Upper lobe of left lung (tissue), 6 donors: ENCODE data around the gene GRK2. TPM values are rescaled to one million over a fixed set of nuclear protein-coding genes. Genes with fewer than 3 reads are reported as not detected.
A peak's percentile ranks its signal among the peaks of the same experiment; 100 is the strongest.

Source experiments
- ATAC-seq, 2 donors: fragments of 200-7000 bp; cut with Tn5 transposase; one replicate each; pipeline ENCODE4 v1.9.1; 2022; ENCODE audit warnings: mild to moderate bottlenecking in 2 of 2, moderate library complexity in 2 of 2; ENCODE audit not compliant: low FRiP score in 2 of 2
- DNase-seq, 2 donors: peaks; one replicate each; pipeline ENCODE4 v3.0.0-alpha.2; 2019 to 2020
- H3K27ac ChIP-seq, 4 donors: fragments of 200-600 bp; sonication (generic); one replicate each; pipeline ENCODE4 v1.5.1; 2016 to 2019
- H3K27me3 ChIP-seq, 4 donors: fragments of 200-600 bp; sonication (generic); one replicate each; pipeline ENCODE4 v1.5.1; 2017 to 2019
- H3K36me3 ChIP-seq, 4 donors: fragments of 200-600 bp; sonication (generic); one replicate each; pipeline ENCODE4 v1.5.1; 2016 to 2019
- H3K4me1 ChIP-seq, 4 donors: fragments of 200-600 bp; sonication (generic); one replicate each; pipeline ENCODE4 v1.5.1; 2018 to 2019
- H3K4me3 ChIP-seq, 4 donors: fragments of 200-600 bp; sonication (generic); one replicate each; pipeline ENCODE4 v1.5.1; 2017 to 2019; ENCODE audit warnings: mild to moderate bottlenecking in 2 of 4, moderate library complexity in 1 of 4
- H3K9me3 ChIP-seq, 4 donors: fragments of 200-600 bp; sonication (generic); one replicate each; pipeline ENCODE4 v1.5.1; 2018 to 2019
- CTCF ChIP-seq, 6 experiments: fragments of 450-650 bp in 4 of 6; fragments of 200-600 bp in 2 of 6; sonication (generic) in 2 of 6; IDR thresholded peaks; one replicate each; pipeline ENCODE4 v1.5.1; 2016 to 2019; ENCODE audit warnings: antibody characterized with exemption in 6 of 6
- EP300 ChIP-seq, 4 donors: sonication (generic); formaldehyde crosslinking; IDR thresholded peaks; one replicate each; pipeline ENCODE4 v1.5.1; 2017; ENCODE audit warnings: antibody characterized with exemption in 4 of 4, control low read depth in 2 of 4
- POLR2A ChIP-seq, 4 donors: fragments of 450-650 bp; IDR thresholded peaks; one replicate each; pipeline ENCODE4 v1.5.1; 2016 to 2017; ENCODE audit warnings: antibody characterized with exemption in 4 of 4, mild to moderate bottlenecking in 2 of 4
- POLR2AphosphoS5 ChIP-seq, 2 donors: sonication (generic); formaldehyde crosslinking; IDR thresholded peaks; one replicate each; pipeline ENCODE4 v1.5.1; 2017; ENCODE audit warnings: antibody characterized with exemption in 2 of 2
- WGBS, 2 donors: methylation state at CpG; one replicate each; pipeline ENCODE4 v1.1.5; 2017 to 2018; 5-methylcytosine and 5-hydroxymethylcytosine counted together
- total RNA-seq, 6 donors: library from RNA; depleted of rRNA in 4 of 6; stranded (reverse); fragments of >200 nt in 4 of 6; gene quantifications; one replicate each; pipeline versions ENCODE4 v1.1.0 to v1.2.1, GENCODE V29; 2016 to 2021
- donor health status: DM: no; HTN: no; CAD: no; lungs with moderate emphysema.
- donor health status: DM: no; HTN: yes; CAD: no; lungs with severe emphysema.

The GRK2 gene
- total RNA-seq, 6 donors from 2014 or later = 76.9 to 232 (median 117) TPM

- 68% methylated on average over 22 of the region's 22 CpGs for WGBS, 2 donors
- no peaks in the 10 kb centered on the region for H3K9me3 ChIP-seq
- peaks cover 6 to 17% (median 11%) of the 10 kb centered on the region in 4 donors for H3K4me1 ChIP-seq
- H3K27me3 ChIP-seq = no peaks in the 10 kb centered on the region
- peak in 1 of 2 donors; percentile 71 for DNase-seq
- H3K4me3 ChIP-seq = no peak overlapping the region
- ATAC-seq = no peak
- peaks cover 14 to 43% (median 29%) of the 10 kb centered on the region in 4 donors for H3K36me3 ChIP-seq
- peak overlapping the region; percentile 31 to 58 (median 42) for H3K27ac ChIP-seq
- TF ChIP-seq EP300 (IDR thresholded peaks at IDR 0.05) (no peak), POLR2AphosphoS5 (IDR thresholded peaks at IDR 0.05) (no peak), CTCF (IDR thresholded peaks at IDR 0.05) (no peak), POLR2A (IDR thresholded peaks at IDR 0.05) (no peak)
Observed at GRCh38 chr11:67312187-67313021, 46.1 kb downstream of the GRK2 start.

- peak overlapping the region; percentile 22 to 58 (median 42) for H3K27ac ChIP-seq
- TF ChIP-seq CTCF (IDR thresholded peaks at IDR 0.05) (no peak), POLR2A (IDR thresholded peaks at IDR 0.05) (no peak), EP300 (IDR thresholded peaks at IDR 0.05) (no peak), POLR2AphosphoS5 (IDR thresholded peaks at IDR 0.05) (no peak)
- no peak overlapping the region for H3K4me3 ChIP-seq
- ATAC-seq (no peak), DNase-seq (no peak)
- 90 to 91% methylated on average over 11 of the region's 11 CpGs for WGBS, 2 donors
- H3K9me3 ChIP-seq = no peaks in the 10 kb centered on the region
- no peaks in the 10 kb centered on the region for H3K27me3 ChIP-seq
- H3K36me3 ChIP-seq = peaks cover 11 to 34% (median 25%) of the 10 kb centered on the region in 4 donors
- H3K4me1 ChIP-seq = peaks cover 10 to 21% (median 14%) of the 10 kb centered on the region in 4 donors
Observed at GRCh38 chr11:67313125-67313890, 47.0 kb downstream of the GRK2 start.

- no peak overlapping the region for H3K27ac ChIP-seq
- no peaks in the 10 kb centered on the region for H3K27me3 ChIP-seq
- H3K36me3 ChIP-seq = peaks cover 5 to 26% (median 17%) of the 10 kb centered on the region in 4 donors
- H3K9me3 ChIP-seq = no peaks in the 10 kb centered on the region
- peaks cover 19 to 26% (median 22%) of the 10 kb centered on the region in 4 donors for H3K4me1 ChIP-seq
- TF ChIP-seq POLR2AphosphoS5 (IDR thresholded peaks at IDR 0.05) (no peak), POLR2A (IDR thresholded peaks at IDR 0.05) (no peak), EP300 (IDR thresholded peaks at IDR 0.05) (no peak)
- WGBS, 2 donors = 94 to 95% methylated on average over 2 of the region's 2 CpGs
- DNase-seq (no peak), ATAC-seq (no peak)
- no peak overlapping the region for H3K4me3 ChIP-seq
Observed at GRCh38 chr11:67314218-67314617, 47.9 kb downstream of the GRK2 start.

- Histone ChIP-seq H3K9me3 (no peaks in the 10 kb centered on the region), H3K27me3 (no peaks in the 10 kb centered on the region), H3K4me3 (no peak overlapping the region), H3K36me3 (peaks cover 0 to 14% (median 5%) of the 10 kb centered on the region in 4 donors), H3K4me1 (peaks cover 20 to 26% (median 23%) of the 10 kb centered on the region in 4 donors), H3K27ac (no peak overlapping the region)
- 78 to 82% methylated on average over 9 of the region's 9 CpGs for WGBS, 2 donors
- no peak for ATAC-seq
- no peak for TF ChIP-seq CTCF (IDR thresholded peaks at IDR 0.05)
- no peak for TF ChIP-seq EP300 (IDR thresholded peaks at IDR 0.05)
- no peak for TF ChIP-seq POLR2A (IDR thresholded peaks at IDR 0.05)
- no peak for TF ChIP-seq POLR2AphosphoS5 (IDR thresholded peaks at IDR 0.05)
- no peak for DNase-seq
Observed at GRCh38 chr11:67315325-67315909, 49.1 kb downstream of the GRK2 start.

GRCh38 chr11:67316882-67317204 lies 50.6 kb downstream of the GRK2 start:
- H3K27ac ChIP-seq = peak overlapping the region; percentile 86 to 98 (median 90)
- no peak for ATAC-seq
- peaks cover 20 to 26% (median 23%) of the 10 kb centered on the region in 4 donors for H3K4me1 ChIP-seq
- TF ChIP-seq POLR2AphosphoS5 (IDR thresholded peaks at IDR 0.05) (no peak), POLR2A (IDR thresholded peaks at IDR 0.05) (no peak), CTCF (IDR thresholded peaks at IDR 0.05) (no peak), EP300 (IDR thresholded peaks at IDR 0.05) (no peak)
- no peaks in the 10 kb centered on the region for H3K9me3 ChIP-seq
- 0 to 2% methylated on average over 10 of the region's 10 CpGs for WGBS, 2 donors
- no peaks in the 10 kb centered on the region for H3K27me3 ChIP-seq
- peaks cover 0 to under 1% (median under 1%) of the 10 kb centered on the region in 4 donors for H3K36me3 ChIP-seq
- no peak for DNase-seq
- H3K4me3 ChIP-seq = peak overlapping the region; percentile 76 to 98 (median 87)
